IMR-90 (cell line): ENCODE measurements around the gene PRKAR1A. TPM values are rescaled to one million over a fixed set of nuclear protein-coding genes. Genes with fewer than 3 reads are reported as not detected.

Experiments used
- ATAC-seq: fragments of 200-7000 bp; cut with Tn5 transposase; 2 replicates; pipeline ENCODE4 v1.9.1; 2020; ENCODE audit warnings: low read depth, mild to moderate bottlenecking, moderate library complexity
- BruUV-seq: library from RNA; stranded (reverse); fragments of 400-500 nt; replicated peaks from 2 replicates; lab custom pipeline; 2021; lab: Mats Ljungman, UMichigan
- CTCF ChIA-PET: fragments of 300-600 bp; formaldehyde crosslinking; extraction: SDS; loops from one replicate; lab custom pipeline; 2021; ENCODE audit warnings: antibody characterized with exemption; lab: Yijun Ruan, JAX
- POLR2A ChIA-PET: fragments of 300-600 bp; sonication (Branson Sonifier 250); formaldehyde crosslinking; loops from one replicate; lab custom pipeline; 2022; ENCODE audit warnings: antibody characterized with exemption; ENCODE audit not compliant: unreplicated experiment; lab: Charles Lee
- DNase-seq: peaks from one replicate; pipeline ENCODE4 v3.0.0; 2013
- H2AFZ ChIP-seq: replicated peaks from 2 replicates; pipeline ENCODE3; 2013; ENCODE audit warnings: low read length, mild to moderate bottlenecking; ENCODE audit not compliant: poor library complexity
- H2AK5ac ChIP-seq: 2 replicates; pipeline ENCODE4 v1.6.1; 2013; ENCODE audit warnings: low read depth, low read length, inconsistent platforms
- H2AK9ac ChIP-seq: replicated peaks from 2 replicates; pipeline ENCODE3; 2013; ENCODE audit warnings: mild to moderate bottlenecking, low read depth, low read length, moderate library complexity; ENCODE audit not compliant: poor library complexity
- H2BK120ac ChIP-seq: 2 replicates; pipeline ENCODE4 v1.6.1; 2013; ENCODE audit warnings: low read depth, low read length, inconsistent platforms
- H2BK15ac ChIP-seq: 3 replicates; pipeline ENCODE4 v1.6.1; 2013; ENCODE audit warnings: low read depth, low read length, inconsistent platforms
- H2BK20ac ChIP-seq: 2 replicates; pipeline ENCODE4 v1.6.1; 2013; ENCODE audit warnings: low read depth, mild to moderate bottlenecking, inconsistent platforms, low read length, moderate library complexity
- H2BK5ac ChIP-seq: 2 replicates; pipeline ENCODE4 v1.6.1; 2013; ENCODE audit warnings: mild to moderate bottlenecking, low read depth, low read length, inconsistent platforms; ENCODE audit not compliant: poor library complexity, severe bottlenecking
- H3K14ac ChIP-seq: replicated peaks from 2 replicates; pipeline ENCODE4 v1.6.1; 2013; ENCODE audit warnings: low read depth, low read length, inconsistent platforms
- H3K18ac ChIP-seq: 2 replicates; pipeline ENCODE4 v1.6.1; 2013; ENCODE audit warnings: low read depth, low read length, control low read depth
- H3K23ac ChIP-seq: 2 replicates; pipeline ENCODE4 v1.6.1; 2013; ENCODE audit warnings: low read depth, low read length, inconsistent platforms
- H3K27ac ChIP-seq: 2 replicates; pipeline ENCODE4 v1.5.1; 2013; ENCODE audit warnings: mild to moderate bottlenecking, control low read depth, low read length; ENCODE audit not compliant: insufficient read depth
- H3K27me3 ChIP-seq: 2 replicates; pipeline ENCODE4 v1.6.1; 2013; ENCODE audit warnings: low read length; ENCODE audit not compliant: control insufficient read depth, insufficient read depth
- H3K36me3 ChIP-seq: 2 replicates; pipeline ENCODE4 v1.6.1; 2013; ENCODE audit warnings: low read length, mixed read lengths; ENCODE audit not compliant: control insufficient read depth, insufficient read depth
- H3K4ac ChIP-seq: 2 replicates; pipeline ENCODE4 v1.6.1; 2013; ENCODE audit warnings: low read depth, low read length, inconsistent platforms
- H3K4me1 ChIP-seq: 2 replicates; pipeline ENCODE4 v1.6.1; 2013; ENCODE audit warnings: low read length, mixed read lengths; ENCODE audit not compliant: control insufficient read depth, insufficient read depth
- H3K4me2 ChIP-seq: 2 replicates; pipeline ENCODE4 v1.6.1; 2013; ENCODE audit warnings: low read depth, mild to moderate bottlenecking, control low read depth, low read length, moderate library complexity
- H3K4me3 ChIP-seq: 2 replicates; pipeline ENCODE4 v1.5.1; 2013; ENCODE audit warnings: low read depth, mild to moderate bottlenecking, control low read depth, low read length, moderate library complexity; ENCODE audit not compliant: insufficient read depth
- H3K56ac ChIP-seq: 2 replicates; pipeline ENCODE4 v1.6.1; 2013; ENCODE audit warnings: low read length, inconsistent platforms; ENCODE audit not compliant: insufficient read depth; ENCODE audit errors: extremely low read depth
- H3K79me1 ChIP-seq, 2 experiments: 2 replicates each; pipeline ENCODE4 v1.6.1; 2013; ENCODE audit warnings: low read length in 2 of 2, inconsistent platforms in 1 of 2, low read depth in 1 of 2
- H3K9ac ChIP-seq: 2 replicates; pipeline ENCODE4 v1.6.1; 2013; ENCODE audit warnings: low read depth, low read length, control low read depth
- H3K9me1 ChIP-seq: 2 replicates; pipeline ENCODE4 v1.6.1; 2013; ENCODE audit warnings: low read length, inconsistent platforms; ENCODE audit not compliant: insufficient read depth
- H3K9me3 ChIP-seq: 2 replicates; pipeline ENCODE4 v1.6.1; 2013; ENCODE audit warnings: low read length; ENCODE audit not compliant: control insufficient read depth, insufficient read depth
- H4K20me1 ChIP-seq: 2 replicates; pipeline ENCODE4 v1.6.1; 2013; ENCODE audit warnings: low read length, inconsistent platforms; ENCODE audit not compliant: insufficient read depth
- H4K5ac ChIP-seq: 2 replicates; pipeline ENCODE4 v1.6.1; 2013; ENCODE audit warnings: mild to moderate bottlenecking, low read depth, low read length, control low read depth
- H4K8ac ChIP-seq, 2 experiments: 2 replicates each; pipeline ENCODE4 v1.6.1; 2013; ENCODE audit warnings: low read depth in 2 of 2, low read length in 2 of 2, control low read depth in 1 of 2, inconsistent platforms in 1 of 2
- H4K91ac ChIP-seq: 2 replicates; pipeline ENCODE4 v1.6.1; 2013; ENCODE audit warnings: low read depth, low read length, inconsistent platforms; ENCODE audit not compliant: insufficient read depth
- BHLHE40 ChIP-seq: fragments of 150-350 bp; IDR thresholded peaks from 2 replicates; pipeline ENCODE4 v1.6.1; 2016; ENCODE audit warnings: mild to moderate bottlenecking, low read depth, low read length
- CEBPB ChIP-seq: IDR thresholded peaks from 2 replicates; pipeline ENCODE4 v1.6.1; 2012; ENCODE audit warnings: low read depth, low read length, improper control_type of control experiment
- CHD1 ChIP-seq: IDR thresholded peaks from 2 replicates; pipeline ENCODE4 v1.6.1; 2012; ENCODE audit warnings: low read depth, low read length, improper control_type of control experiment
- CTCF ChIP-seq: conservative IDR thresholded peaks from 2 replicates; pipeline ENCODE4 v1.5.1; 2012; ENCODE audit warnings: mild to moderate bottlenecking, low read depth, low read length, improper control_type of control experiment
- ELK1 ChIP-seq: fragments of 150-350 bp; IDR thresholded peaks from 2 replicates; pipeline ENCODE4 v1.6.1; 2016; ENCODE audit warnings: low read depth, mild to moderate bottlenecking, low read length, moderate library complexity, borderline replicate concordance
- MXI1 ChIP-seq: IDR thresholded peaks from 2 replicates; pipeline ENCODE4 v1.6.1; 2012; ENCODE audit warnings: low read depth, mild to moderate bottlenecking, low read length, moderate library complexity, borderline replicate concordance
- NFE2L2 ChIP-seq: fragments of 150-350 bp; IDR thresholded peaks from 2 replicates; pipeline ENCODE4 v1.6.1; 2016; ENCODE audit warnings: low read depth, mild to moderate bottlenecking, low read length
- RFX5 ChIP-seq: IDR thresholded peaks from 2 replicates; pipeline ENCODE4 v1.8.0; 2012; ENCODE audit warnings: low read depth, mild to moderate bottlenecking, low read length, moderate library complexity
- WGBS, 2 experiments: methylation state at CpG; one replicate each; pipeline versions ENCODE4 v1.1.5 to v1.1.7; 2013; ENCODE audit warnings: missing lambda C conversion rate in 2 of 2; ENCODE audit not compliant: insufficient read length in 1 of 2; ENCODE audit errors: extremely low coverage in 2 of 2; 5-methylcytosine and 5-hydroxymethylcytosine counted together
- dilution Hi-C: fragments of 300-500 bp; cut with HindIII; formaldehyde crosslinking; loops from one replicate; pipeline ENCODE4 v1.14.3; 2018; ENCODE audit warnings: low sequenced_read_pairs; ENCODE audit not compliant: unreplicated experiment
- in situ Hi-C: fragments of 300-500 bp; cut with MboI; formaldehyde crosslinking; loops from 3 replicates; pipeline ENCODE4 v1.14.3; 2019; ENCODE audit warnings: low sequenced_read_pairs, inconsistent platforms, mixed read lengths
- intact Hi-C: fragments of 100-400 bp; cut with micrococcal nuclease; formaldehyde crosslinking; loops from 2 replicates; pipeline ENCODE4 v1.10.0; 2022
- polyA plus RNA-seq, 3 experiments: library from polyadenylated mRNA; depleted of rRNA; stranded (reverse); fragments of >200 nt; gene quantifications; 2 replicates each; pipeline ENCODE4 v1.2.3, GENCODE V29; 2012; ENCODE audit warnings: low replicate concordance in 1 of 3
- total RNA-seq: library from RNA; depleted of rRNA; stranded (reverse); fragments of >200 nt; gene quantifications from 2 replicates; pipeline ENCODE4 v1.2.3, GENCODE V29; 2012

The PRKAR1A gene
- total and polyA plus RNA-seq, 2 of the 4 experiments (the other 2 are of a cell fraction): 145 to 256 TPM

- Histone ChIP-seq H3K9me1 (no peaks in the 10 kb centered on the region), H3K9ac (no peak overlapping the region), H3K79me1 (no peaks in the 10 kb centered on the region), H2AK5ac (no peak overlapping the region), H2BK20ac (no peak overlapping the region), H4K91ac (no peak overlapping the region), H3K18ac (no peak overlapping the region), H3K23ac (no peak overlapping the region), H2AK9ac (no peak overlapping the region), H4K5ac (no peak overlapping the region), H3K56ac (no peak overlapping the region), H2BK5ac (no peak overlapping the region), H3K4me3 (no peak overlapping the region), H3K4me1 (no peaks in the 10 kb centered on the region), H3K4ac (no peak overlapping the region), H2AFZ (no peak overlapping the region), H2BK15ac (no peak overlapping the region), H3K14ac (no peak overlapping the region), H2BK120ac (no peak overlapping the region), H3K9me3 (no peaks in the 10 kb centered on the region), H4K8ac (no peak overlapping the region), H3K27me3 (peaks cover 24% of the 10 kb centered on the region), H4K20me1 (no peaks in the 10 kb centered on the region), H3K27ac (no peak overlapping the region), H3K4me2 (no peak overlapping the region), H3K36me3 (no peaks in the 10 kb centered on the region)
- ChIA-PET CTCF (no interaction called here), POLR2A (no interaction called here)
- DNase-seq: no peak
- dilution Hi-C loops (no loop called here), intact Hi-C loops (no loop called here), in situ Hi-C loops (no loop called here)
- ATAC-seq: no peak
- WGBS, 2 experiments: no CpG with 5 or more reads among the region's 4 CpGs
- TF ChIP-seq BHLHE40 (no peak), NFE2L2 (no peak), CEBPB (no peak), CTCF (no peak), MXI1 (no peak), RFX5 (no peak), CHD1 (no peak), ELK1 (no peak)
- BruUV-seq: no TSS peak
Measured at GRCh38 chr17:68480885-68481284, 31.3 kb upstream of the PRKAR1A start.
